ENCODE measurements around the gene MYH11. TPM values are rescaled to one million over a fixed set of nuclear protein-coding genes. Genes with fewer than 3 reads are reported as not detected.
A peak's percentile ranks its signal among the peaks of the same experiment; 100 is the strongest.

Gene MYH11
- polyA plus RNA-seq, 3 donors, result 0.06 TPM; not detected in 2

- H3K4me1 Mint-ChIP-seq, result peaks cover 41% of the 10 kb centered on the region
- intact Hi-C loops (cut with micrococcal nuclease), result no loop called here
- H3K27ac Mint-ChIP-seq, result no peak overlapping the region
- H2AFZ ChIP-seq (ENCODE audit: insufficient read depth, low read depth, low read length, poor library complexity, severe bottlenecking), result no peak overlapping the region
- peaks cover 40 to 47% of the 10 kb centered on the region in 2 donors for H3K4me1 ChIP-seq (ENCODE audit: control insufficient read depth in 1 of 2, insufficient read depth in 2 of 2, low read length in 2 of 2)
- H3K79me2 ChIP-seq (ENCODE audit: insufficient read depth, low read length), result no peaks in the 10 kb centered on the region
- no peak overlapping the region for H3K4me3 ChIP-seq (replicated peaks in 1 of 3; ENCODE audit: low read depth in 2 of 3, low read length in 3 of 3)
- no peaks in the 10 kb centered on the region for H3K27me3 ChIP-seq (ENCODE audit: control insufficient read depth in 2 of 2, insufficient read depth in 2 of 2, low read length in 2 of 2)
- WGBS (ENCODE audit: insufficient coverage), result 33% methylated on average over 3 of the region's 4 CpGs
- H3K36me3 Mint-ChIP-seq, result no peaks in the 10 kb centered on the region
- no peak overlapping the region for H3K4me2 ChIP-seq (replicated peaks; ENCODE audit: extremely low read depth, low read length, poor library complexity, severe bottlenecking)
- DNase-seq, result no peak
- no peak for TF ChIP-seq CTCF (IDR thresholded peaks at IDR 0.05)
- H3K27ac ChIP-seq (ENCODE audit: low read depth in 1 of 2, low read length in 2 of 2), result no peak overlapping the region
- H3K36me3 ChIP-seq (replicated peaks in 1 of 2; ENCODE audit: control insufficient read depth in 1 of 2, insufficient read depth in 2 of 2, low read length in 2 of 2), result no peaks in the 10 kb centered on the region
- no peaks in the 10 kb centered on the region for H4K20me1 ChIP-seq (ENCODE audit: insufficient read depth, low read length)
- H3K4me3 Mint-ChIP-seq, result peak overlapping the region in 1 of 2 donors; percentile 31
- H3K9ac ChIP-seq (ENCODE audit: insufficient read depth, low read length, poor library complexity, severe bottlenecking), result no peak overlapping the region
- H3K9me3 ChIP-seq (replicated peaks in 1 of 2; ENCODE audit: control insufficient read depth in 1 of 2, insufficient read depth in 1 of 2, low read length in 2 of 2), result no peaks in the 10 kb centered on the region
- no peaks in the 10 kb centered on the region for H3K27me3 Mint-ChIP-seq (ENCODE audit: low read depth in 3 of 3)
- peaks cover 0 to 2% (median 0%) of the 10 kb centered on the region in 7 donors for H3K9me3 Mint-ChIP-seq
These were observed 22.3 kb downstream of the MYH11 start for GRCh38 chr16:15834502-15834901.

GRCh38 chr16:15833541-15833940, 23.3 kb downstream of the MYH11 start:
- Histone ChIP-seq H3K9me3 (replicated peaks in 1 of 2; ENCODE audit: control insufficient read depth in 1 of 2, insufficient read depth in 1 of 2, low read length in 2 of 2) (no peaks in the 10 kb centered on the region), H3K4me2 (replicated peaks; ENCODE audit: extremely low read depth, low read length, poor library complexity, severe bottlenecking) (no peak overlapping the region), H3K27me3 (ENCODE audit: control insufficient read depth in 2 of 2, insufficient read depth in 2 of 2, low read length in 2 of 2) (no peaks in the 10 kb centered on the region), H3K79me2 (ENCODE audit: insufficient read depth, low read length) (no peaks in the 10 kb centered on the region), H3K9ac (ENCODE audit: insufficient read depth, low read length, poor library complexity, severe bottlenecking) (no peak overlapping the region), H2AFZ (ENCODE audit: insufficient read depth, low read depth, low read length, poor library complexity, severe bottlenecking) (peak overlapping the region; percentile 56), H3K36me3 (replicated peaks in 1 of 2; ENCODE audit: control insufficient read depth in 1 of 2, insufficient read depth in 2 of 2, low read length in 2 of 2) (no peaks in the 10 kb centered on the region), H3K4me3 (replicated peaks in 1 of 3; ENCODE audit: low read depth in 2 of 3, low read length in 3 of 3) (peak overlapping the region in 1 of 3 experiments; percentile 14), H4K20me1 (ENCODE audit: insufficient read depth, low read length) (no peaks in the 10 kb centered on the region), H3K4me1 (ENCODE audit: control insufficient read depth in 1 of 2, insufficient read depth in 2 of 2, low read length in 2 of 2) (peaks cover 44 to 51% of the 10 kb centered on the region in 2 donors), H3K27ac (ENCODE audit: low read depth in 1 of 2, low read length in 2 of 2) (no peak overlapping the region)
- intact Hi-C loops (cut with micrococcal nuclease), result no loop called here
- H3K27me3 Mint-ChIP-seq (ENCODE audit: low read depth in 3 of 3), result no peaks in the 10 kb centered on the region
- H3K9me3 Mint-ChIP-seq, result peaks cover 0 to 2% (median 0%) of the 10 kb centered on the region in 7 donors
- H3K36me3 Mint-ChIP-seq, result no peaks in the 10 kb centered on the region
- peaks cover 46% of the 10 kb centered on the region for H3K4me1 Mint-ChIP-seq
- no peak for TF ChIP-seq CTCF (IDR thresholded peaks at IDR 0.05)
- H3K4me3 Mint-ChIP-seq, result no peak overlapping the region
- no peak for DNase-seq
- peak overlapping the region in 1 of 7 donors; percentile 70 for H3K27ac Mint-ChIP-seq
- 100% methylated on average over 2 of the region's 9 CpGs for WGBS (ENCODE audit: insufficient coverage)
